NCI-H524 (cell line): ENCODE measurements around the gene LRRC23.
A peak's percentile ranks its signal among the peaks of the same experiment; 100 is the strongest.
"Not testable (repeated sequence)": the region's sequence is repeated elsewhere in the genome, so short reads cannot be mapped to it uniquely, and the experiment has no call there.

ENCODE experiments used
- DNase-seq, 2 experiments: peaks; one replicate each; lab custom pipeline; 2025; lab: John Stamatoyannopoulos, UW

LRRC23 gene

DNA sequence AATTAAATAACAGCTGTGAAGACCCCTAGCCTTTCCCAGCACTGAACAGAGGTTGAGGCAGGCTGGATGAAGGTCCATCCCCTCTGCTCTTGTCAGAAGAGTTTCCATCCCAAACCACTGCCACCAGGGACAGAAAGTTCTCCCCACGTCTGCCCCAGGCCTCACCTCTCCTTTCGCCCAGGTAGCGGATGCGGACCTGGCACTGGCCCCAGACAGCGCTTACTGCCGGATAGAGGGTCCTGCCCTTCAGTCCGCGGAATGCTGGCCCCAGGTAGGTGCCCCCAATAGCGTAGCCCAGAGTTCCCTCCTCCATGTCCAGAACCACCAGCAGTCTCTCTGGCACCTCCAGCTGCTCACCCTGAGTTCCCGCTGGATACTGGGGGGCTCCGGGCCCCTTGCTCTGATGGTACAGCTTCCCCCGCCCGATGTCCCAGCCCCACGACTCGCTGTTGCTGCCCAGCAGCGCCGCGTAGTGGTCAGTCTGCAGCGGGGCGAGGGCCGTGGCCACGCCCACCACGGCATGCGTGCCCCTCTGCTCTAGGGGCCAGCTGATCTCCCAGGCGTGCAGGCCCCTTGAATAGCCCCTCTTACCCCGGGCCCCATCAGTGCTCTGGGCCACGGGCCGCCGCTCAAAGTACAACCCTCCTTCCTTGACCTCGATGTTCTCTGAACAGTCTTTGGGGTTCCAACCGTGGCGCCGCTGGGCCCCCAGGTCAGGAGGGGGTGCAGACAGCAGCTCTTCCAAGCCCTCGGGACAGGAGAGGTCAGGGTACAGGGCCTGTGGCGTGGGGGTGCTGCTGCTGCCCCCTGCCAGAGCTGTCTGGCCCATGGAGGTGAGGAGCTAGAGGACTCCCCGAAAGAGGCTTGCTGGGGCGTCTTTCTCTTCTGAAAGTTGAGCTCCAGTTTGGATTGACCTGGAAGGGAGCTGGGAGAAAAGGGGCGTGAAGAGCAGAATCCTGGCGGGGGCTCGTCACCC is 32.3 kb upstream of the LRRC23 start:
- peak; percentile 22 to 74 for DNase-seq

DNA sequence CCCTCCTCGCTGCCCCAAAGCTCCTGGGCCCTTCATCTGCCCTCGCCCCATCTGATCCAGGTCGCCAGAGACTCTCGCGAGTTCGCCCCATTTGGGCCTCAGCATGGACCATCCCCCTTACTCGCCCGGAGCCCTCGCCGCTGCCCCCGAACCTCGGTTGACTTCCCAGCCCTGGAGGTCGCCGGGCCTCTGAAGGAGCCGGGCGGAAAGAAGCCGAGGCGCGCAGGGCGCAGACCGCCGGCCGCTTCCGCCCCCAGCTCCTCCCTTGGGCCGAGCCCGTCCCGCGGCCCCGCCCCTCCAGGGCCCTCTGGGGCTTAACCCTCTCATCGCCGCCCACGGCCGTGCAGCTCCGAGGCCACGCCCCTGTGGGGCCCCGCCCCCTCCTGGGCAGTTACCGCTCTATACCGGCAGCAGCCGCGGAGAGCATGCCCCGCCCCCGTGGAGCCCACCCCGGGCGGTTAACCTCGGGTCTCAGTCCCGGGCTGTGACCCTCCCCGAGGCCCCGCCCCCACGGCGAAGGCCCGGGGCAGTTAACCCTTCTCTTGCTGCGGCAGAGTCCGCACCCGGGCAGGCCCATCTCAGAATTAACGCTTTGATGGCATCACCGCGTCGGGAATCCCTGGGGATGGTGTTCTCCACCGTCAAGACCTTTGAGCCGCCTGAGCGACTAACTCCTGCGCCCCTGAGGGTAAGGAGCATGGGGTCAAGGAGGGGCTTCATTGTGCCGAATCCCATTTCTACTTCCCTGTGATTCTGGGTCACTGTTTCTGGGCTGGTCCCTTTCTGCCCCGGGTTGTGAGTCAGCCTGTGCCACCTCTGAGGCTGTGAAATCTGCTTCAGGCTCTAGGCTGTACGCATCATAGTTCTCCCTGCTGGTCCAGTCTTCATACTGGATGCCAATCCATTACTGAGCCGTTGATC is 31.3 kb upstream of the LRRC23 start, which contains the start of gene SPSB2:
Gene SPSB2 (minus strand): TSS at position 210 of the 921 bp plus-strand sequence. CDS start 402 bp downstream, outside the sequence.
- DNase-seq: peak; percentile 78 to 91

DNA sequence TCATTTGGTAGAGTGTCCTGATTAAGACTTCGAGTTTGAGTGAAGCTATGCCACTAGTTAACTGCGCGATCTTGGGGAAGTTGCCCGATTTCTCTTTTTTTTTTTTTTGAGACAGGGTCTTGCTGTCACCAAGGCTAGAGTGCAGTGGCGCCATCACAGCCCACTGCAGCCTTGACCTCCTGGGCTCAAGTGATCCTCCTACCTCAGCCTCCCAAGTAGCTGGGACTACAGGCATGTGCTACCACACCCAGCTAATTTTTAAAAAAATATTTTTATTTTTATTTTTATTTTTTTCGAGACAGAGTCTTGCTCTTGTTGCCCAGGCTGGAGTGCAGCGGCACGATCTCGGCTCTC is 30.6 kb upstream of the LRRC23 start:
- DNase-seq: not testable (repeated sequence)

DNA sequence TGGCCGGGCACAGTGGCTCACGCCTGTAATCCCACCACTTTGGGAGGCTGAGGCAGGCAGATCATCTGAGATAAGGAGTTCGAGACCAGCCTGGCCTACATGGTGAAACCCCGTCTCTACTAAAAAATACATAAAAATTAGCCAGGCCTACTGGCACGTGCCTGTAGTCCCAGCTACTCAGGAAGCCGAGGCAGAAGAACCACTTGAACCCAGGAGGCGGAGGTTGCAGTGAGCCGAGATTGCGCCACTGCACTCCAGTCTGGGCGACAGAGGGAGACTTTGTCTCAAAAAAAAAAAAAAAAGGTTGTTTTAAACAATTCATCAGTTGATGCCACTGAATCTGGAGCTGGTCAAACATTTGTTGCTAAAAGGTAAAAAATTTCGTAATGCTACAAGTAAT is 24.8 kb upstream of the LRRC23 start:
- DNase-seq: not testable (repeated sequence)

DNA sequence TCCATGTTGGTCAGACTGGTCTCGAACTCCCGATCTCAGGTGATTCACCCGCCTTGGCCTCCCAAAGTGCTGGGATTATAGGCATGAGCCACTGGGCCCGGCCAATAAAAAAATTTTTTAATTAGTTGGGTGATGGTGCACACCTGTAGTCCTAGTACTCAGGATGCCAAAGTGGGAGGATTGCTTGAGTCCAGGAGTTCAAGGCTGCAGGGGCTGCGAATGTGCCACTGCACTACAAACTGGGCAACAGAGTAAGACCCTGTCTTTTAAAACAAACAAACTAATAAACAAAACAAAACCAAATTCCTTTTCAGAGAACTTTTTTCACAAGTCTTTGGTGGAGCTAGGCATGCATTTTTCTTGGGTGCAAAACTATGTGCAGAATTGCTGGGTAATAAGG is 21.4 kb upstream of the LRRC23 start:
- no peak for DNase-seq

DNA sequence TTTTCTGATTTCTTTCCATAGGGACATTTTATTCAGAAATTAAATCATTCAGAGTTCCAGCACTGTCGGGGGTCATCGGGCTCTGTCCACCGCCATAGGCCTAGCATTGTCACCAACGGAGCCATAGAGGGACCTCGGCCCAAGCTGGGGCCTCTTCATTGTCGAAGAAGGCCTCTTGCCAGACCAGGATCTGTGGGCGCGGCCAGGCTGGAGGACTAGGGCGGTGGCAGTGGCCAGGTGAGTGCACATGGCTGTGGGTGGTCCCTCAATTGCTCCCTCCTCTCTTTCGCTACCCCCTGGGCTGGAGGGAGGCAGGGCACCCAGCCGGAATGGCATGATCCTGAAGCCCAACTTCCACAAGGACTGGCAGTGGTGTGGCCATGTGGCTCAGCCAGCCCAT is 20.9 kb upstream of the LRRC23 start:
- no peak for DNase-seq

DNA sequence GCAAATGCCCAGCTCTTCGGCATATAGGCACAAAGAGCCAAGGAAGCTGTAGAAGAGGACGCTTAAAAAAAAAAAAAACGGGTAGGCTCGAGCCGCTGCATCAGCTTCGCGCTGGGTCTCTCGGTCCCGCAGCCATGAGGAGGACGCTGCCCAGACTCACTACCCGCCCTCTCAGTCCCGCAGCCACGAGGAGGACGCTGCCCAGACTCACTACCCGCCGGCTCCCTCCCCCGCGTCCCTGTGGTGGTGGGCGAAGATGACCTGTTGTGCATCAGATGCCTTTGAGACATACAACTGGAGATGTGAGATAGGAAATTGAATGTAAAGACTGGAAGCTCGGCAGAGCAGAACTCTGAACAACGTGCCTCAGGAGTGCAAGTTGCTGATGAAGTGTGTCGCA is 20.1 kb upstream of the LRRC23 start:
- no peak for DNase-seq

DNA sequence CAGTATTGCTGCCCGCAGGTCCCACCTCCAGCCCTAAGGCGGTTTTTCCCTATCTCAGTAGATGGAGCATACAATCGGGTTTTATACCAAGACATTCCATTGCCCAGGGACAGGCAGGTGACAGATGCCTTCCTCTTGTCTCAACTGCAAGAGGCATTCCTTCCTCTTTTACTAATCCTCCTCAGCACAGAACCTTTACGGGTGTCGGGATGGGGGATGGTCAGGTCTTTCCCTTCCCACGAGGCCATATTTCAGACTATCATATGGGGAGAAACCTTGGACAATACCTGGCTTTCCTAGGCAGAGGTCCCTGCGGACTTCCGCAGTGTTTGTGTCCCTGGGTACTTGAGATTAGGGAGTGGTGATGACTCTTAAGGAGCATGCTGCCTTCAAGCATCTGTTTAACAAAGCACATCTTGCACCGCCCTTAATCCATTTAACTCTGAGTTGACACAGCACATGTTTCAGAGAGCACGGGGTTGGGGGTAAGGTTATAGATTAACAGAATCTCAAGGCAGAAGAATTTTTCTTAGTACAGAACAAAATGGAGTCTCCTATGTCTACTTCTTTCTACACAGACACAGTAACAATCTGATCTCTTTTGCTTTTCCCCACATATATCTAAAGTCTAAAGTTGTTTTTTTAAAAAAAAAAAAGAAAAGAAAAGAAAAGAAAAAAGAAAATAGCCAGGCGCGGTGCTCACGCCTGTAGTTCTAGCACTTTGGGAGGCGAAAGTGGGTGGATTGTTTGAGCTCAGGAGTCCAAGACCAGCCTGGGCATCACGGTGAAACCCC is 18.2 kb upstream of the LRRC23 start:
- DNase-seq: peak in 1 of 2 experiments; percentile 65

DNA sequence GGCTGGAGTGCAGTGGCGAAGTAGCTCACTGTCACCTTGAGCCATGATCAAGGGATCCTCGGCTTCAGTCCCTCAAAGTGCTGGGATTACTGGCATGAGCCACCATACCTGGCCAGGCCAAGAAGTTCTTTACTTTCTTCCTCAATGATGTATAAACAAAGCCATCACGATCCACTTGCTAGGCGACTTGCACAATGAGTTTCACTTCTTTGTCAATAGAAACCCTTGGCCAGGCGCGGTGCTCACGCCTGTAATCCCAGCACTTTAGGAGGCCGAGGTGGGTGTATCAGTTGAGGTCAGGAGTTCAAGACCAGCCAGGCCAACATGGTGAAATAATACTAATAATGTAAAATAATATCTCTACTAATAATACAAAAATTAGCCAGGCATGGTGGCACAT is 17.2 kb upstream of the LRRC23 start:
- no peak for DNase-seq

DNA sequence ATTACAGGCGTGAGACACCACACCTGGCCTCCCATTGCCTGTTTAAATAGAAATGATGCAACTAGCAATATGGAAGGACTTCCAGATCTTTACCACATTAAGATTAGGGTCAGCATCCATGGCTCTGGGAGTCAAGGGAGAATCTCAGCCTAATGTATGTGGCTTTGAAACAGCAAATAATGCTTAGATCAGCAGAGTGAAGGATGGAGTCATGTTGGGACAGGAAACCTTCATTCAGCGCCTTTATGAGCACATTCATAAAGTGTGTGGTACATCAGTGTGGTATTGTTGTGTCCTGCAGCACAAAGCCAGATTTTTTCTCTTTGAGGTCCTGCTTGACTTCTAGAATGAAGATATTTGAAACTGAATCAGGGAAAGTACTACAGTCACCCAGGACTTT is 16.3 kb upstream of the LRRC23 start:
- DNase-seq: no peak

DNA sequence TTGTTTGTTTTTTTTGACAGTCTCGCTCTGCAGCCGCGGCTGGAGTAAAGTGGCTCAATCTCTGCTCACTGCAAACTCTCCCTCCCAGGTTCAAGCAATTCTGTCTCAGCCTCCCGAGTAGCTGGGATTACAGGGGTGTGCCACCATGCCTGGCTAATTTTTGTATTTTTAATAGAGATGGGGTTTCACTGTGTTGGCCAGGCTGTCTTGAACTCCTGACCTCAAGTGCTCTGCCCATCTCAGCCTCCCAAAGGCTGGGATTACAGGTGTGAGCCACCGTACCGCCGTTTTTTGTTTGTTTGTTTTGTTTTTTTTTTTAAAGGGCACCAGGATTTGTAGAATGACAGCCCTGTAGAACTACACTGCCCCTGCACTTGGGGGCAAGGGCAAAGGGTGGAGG is 15.8 kb upstream of the LRRC23 start:
- DNase-seq: not testable (repeated sequence)

DNA sequence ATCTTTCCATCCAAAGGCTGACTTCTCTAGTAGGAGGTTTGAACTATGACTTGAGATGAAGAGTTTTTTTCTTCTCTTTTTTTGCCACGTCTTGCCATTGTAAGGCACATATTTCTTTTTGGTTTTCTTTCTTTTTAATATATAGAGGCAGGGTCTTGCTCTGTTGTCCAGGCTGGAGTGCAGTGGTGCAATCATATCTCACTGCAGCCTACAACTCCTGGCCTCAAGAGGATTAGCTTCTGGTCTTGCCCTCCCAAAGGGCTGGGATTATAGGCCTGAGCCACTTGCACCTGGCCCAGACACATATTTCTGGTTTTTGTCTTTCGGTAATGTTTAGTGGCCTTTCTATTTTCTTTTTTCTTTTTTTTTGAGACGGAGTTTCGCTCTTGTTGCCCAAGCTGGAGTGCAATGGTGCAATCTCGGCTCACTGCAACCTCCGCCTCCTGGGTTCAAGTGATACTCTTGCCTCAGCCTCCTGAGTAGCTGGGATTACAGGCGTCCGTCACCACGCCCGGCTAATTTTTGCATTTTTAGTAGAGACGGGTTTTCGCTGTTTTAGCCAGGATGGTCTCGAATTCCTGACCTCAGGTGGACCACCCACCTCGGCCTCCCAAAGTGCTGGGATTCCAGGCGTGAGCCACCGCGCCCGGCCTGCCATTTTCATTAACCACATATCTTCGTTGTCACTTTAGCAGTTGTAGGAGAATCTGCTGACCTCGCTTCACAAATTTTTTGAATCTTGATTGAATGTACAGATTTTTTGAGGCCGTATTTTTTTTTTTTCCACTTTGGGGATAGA is 14.6 kb upstream of the LRRC23 start:
- not testable (repeated sequence) for DNase-seq

DNA sequence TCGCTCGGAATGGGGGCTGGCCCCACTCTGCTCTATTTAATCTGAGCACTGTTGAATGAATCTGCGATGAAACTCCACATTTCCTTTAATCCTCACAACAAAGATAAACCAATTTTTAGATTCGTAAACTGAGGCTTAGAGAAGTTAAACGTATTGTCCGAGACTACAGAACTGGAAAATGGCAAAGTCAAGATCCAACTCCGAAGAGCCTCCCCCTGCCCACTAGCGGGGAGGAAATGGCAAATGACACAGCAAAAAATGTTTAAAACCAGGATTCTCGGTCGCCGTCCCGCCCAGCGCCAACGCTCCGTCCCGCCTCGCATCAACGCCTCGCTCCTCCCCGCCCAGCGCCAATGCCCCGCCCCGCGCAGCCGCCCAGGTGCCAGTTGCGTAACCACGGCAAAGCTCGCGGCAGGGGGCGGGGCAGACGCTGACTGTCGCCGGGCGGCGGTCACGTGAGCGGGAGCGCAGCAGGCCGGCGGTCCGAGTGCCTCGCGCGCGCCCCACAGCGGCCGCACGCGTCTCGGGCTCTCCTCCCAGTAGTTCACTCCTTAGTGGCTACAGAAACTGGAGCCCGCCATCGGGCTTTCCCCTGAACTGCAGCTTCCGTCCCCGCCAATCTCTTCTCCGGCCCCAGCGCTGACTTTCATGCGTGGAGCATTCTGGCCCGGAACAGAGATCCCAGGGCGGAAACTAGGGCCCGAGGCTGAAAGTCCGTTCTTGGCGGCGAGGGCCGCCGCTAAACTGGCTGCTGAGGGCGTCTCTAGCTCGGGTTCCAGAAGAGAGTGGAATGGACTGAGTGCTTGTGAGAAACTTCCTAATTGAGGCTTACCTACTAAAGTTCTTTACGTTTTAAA is 13.6 kb upstream of the LRRC23 start:
- peak; percentile 82 to 93 for DNase-seq

DNA sequence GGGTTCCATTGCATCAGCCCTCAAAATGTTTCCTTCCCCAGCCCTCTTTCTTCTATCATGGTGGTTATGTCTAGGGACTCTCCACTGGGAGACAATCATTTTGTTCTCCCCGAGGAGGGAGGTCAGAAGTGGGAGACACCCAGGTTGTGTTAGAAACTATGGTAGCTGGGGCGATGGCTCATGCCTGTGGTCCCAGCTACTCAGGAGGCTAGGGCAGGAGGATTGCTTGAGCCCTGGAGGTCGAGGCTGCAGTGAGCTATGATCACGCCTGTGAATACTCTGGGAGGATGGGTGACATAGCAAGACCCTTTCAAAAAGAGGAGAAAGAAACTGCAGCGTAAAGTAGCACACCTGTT is 13.0 kb upstream of the LRRC23 start:
- no peak for DNase-seq

DNA sequence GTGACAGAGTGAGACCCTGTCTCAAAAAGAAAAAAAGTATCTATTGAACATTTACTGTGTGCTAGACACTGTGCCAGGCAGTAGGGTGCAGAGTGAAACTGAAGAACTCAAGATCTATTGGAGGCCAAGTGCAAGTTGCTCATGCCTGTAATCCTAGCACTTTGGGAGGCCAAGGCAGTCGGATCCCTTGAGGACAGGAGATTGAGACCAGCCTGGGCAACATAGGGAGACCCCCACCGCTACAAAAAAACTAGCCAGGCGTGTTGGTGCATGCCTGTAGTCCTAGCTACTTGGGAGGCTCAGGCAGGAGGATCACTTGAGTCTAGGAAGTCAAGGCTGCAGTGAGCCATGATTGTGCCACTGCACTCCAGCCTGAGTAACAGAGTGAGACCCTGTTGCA is 11.9 kb upstream of the LRRC23 start:
- DNase-seq: not testable (repeated sequence)

DNA sequence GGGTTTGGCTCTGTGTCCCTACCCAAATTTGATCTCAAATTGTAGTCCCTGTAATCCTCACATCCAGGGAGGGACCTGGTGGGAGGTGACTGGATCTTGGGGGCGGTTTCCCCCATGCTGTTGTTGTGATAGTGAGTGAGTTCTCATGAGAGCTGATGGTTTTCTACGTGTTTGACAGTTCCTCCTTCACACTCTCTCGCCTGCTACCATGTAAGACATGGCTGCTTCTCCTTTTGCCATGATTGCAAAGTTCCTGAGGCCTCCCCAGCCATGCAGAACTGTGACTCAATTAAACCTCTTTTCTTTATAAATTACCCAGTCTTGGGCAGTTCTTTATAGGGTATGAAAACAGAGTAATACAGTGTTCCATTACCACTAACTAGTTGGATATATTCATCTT is 10.3 kb upstream of the LRRC23 start:
- no peak for DNase-seq

DNA sequence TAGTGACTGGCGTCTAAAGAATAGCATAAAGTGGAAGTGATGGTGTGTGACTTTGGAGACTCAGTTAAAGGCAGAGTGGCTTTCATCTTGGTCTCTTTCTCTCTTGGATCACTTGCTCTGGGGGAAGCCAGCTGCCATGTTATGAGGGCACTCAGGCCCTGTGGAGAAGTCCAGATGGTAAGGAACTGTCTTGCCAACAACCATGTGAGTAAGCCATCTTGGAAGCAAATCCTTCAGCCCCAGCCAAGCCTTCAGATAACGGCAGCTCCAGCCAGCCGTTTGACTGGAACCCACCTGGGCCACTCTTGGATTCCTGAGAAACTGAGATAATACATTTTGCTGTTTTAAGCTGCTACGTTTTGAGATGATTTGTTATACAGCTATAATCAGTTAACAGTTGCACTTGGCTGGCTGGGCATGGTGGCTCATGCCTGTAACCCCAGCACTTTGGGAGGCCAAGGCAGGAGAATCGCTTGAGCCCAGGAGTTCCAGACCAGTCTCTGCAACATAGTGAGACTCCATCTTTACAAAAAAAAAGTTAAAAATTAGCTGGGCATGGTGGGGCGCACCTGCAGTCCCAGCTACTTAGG is 7.7 kb upstream of the LRRC23 start:
- DNase-seq: peak in 1 of 2 experiments; percentile 20

DNA sequence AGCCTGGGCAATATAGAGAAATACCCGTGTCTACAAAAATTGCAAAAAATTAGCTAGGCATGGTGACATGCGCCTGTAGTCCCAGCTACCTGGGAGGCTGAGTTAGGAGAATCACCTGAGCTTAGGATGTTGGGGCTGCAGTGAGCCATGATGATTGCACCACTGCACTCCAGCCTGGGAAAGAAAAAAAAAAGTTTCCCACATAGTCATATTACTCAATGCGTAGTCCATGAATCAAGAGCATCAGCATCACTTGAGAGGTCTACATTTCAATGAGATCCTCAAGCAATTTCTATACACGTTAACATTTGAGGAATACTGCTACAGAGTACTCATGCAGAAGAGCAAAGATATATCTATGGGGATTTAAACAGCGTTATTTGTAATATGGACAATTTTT is 5.2 kb upstream of the LRRC23 start:
- DNase-seq: no peak

DNA sequence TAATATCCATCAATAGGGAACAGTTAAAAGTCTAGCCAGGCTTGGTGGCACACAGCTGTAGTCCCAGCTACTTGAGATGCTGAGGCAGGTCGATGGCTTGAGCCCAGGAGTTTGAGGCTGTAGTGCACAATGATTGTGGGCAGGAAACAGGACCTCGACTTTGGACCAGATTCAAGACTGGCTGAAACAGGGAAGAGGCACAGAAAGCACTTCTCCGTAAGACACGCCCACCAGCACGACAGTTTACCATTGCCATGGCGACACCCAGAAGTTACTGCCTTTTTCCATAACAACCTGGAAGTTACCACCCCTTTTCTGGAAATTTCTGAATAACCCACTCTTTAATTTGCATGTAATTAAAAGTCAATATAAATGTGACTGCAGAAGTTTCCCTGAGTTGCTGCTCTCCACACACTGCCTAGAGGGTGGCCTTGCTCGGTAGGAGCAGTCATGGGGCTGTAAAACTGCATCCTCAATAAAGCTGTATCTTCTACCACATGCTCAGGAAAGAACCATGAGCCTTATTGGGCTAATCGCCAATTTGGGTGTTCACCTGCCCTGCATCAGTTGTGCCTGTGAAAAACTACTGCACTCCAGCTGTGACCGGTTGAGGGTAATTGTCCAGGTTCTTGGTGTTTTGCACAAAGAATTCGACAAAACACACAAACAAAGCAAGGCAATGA is 4.6 kb upstream of the LRRC23 start:
- DNase-seq: no peak
